ENCODE data around the gene LIM2.

The LIM2 gene

DNA sequence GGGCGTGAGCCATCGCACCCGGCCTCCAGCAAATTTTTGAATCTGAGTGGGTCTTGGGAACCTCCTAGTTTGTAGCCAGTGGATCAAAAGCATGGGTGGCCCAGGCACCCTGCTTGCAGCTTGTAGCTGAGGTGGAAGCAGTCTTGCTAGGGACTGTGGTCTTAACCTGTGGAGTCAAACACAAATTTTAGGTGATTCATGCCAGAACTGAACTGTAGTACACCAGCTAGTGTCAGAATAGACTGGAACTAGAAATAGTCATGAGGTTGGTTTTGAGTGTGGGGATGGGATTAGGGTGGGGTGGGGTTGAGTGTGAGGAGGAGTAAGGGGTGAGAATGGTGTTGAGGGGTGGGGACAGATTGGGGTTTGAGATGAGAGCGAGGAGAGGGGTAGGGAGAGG is 5.8 kb downstream of the LIM2 start:
- DNase-seq (ENCODE audit: low read depth) = no peak
- no peak overlapping the region for H3K4me3 ChIP-seq (ENCODE audit: low read length)
- TF ChIP-seq, protein P1, sequence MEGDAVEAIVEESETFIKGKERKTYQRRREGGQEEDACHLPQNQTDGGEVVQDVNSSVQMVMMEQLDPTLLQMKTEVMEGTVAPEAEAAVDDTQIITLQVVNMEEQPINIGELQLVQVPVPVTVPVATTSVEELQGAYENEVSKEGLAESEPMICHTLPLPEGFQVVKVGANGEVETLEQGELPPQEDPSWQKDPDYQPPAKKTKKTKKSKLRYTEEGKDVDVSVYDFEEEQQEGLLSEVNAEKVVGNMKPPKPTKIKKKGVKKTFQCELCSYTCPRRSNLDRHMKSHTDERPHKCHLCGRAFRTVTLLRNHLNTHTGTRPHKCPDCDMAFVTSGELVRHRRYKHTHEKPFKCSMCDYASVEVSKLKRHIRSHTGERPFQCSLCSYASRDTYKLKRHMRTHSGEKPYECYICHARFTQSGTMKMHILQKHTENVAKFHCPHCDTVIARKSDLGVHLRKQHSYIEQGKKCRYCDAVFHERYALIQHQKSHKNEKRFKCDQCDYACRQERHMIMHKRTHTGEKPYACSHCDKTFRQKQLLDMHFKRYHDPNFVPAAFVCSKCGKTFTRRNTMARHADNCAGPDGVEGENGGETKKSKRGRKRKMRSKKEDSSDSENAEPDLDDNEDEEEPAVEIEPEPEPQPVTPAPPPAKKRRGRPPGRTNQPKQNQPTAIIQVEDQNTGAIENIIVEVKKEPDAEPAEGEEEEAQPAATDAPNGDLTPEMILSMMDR (IDR thresholded peaks at IDR 0.05; ENCODE audit: insufficient read depth, low read depth, low read length, missing control alignments) = no peak

GRCh38 chr19:51380379-51380778 is 7.4 kb downstream of the LIM2 start:
- TF ChIP-seq, protein P1 (IDR thresholded peaks at IDR 0.05; ENCODE audit: insufficient read depth, low read depth, low read length, missing control alignments) = no peak
- DNase-seq (ENCODE audit: low read depth) = no peak

DNA sequence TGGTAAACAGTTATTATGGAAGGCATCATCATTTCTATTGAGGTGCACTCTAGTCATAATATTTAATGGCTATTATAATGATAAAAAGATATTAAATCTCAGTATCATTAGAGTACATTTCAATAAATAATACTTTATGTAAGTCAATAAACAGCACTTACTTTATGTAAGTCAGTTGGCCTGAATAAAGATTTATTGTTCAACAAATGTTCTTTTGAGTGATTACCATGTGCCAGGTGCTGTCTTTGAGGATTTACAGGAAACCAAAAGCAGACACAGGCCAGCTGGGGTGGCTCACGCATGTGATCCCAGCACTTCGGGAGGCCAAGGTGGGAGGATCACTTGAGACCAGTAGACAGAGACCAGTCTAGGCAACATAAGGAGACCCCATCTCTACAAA is 10.4 kb downstream of the LIM2 start:
- TF ChIP-seq, protein P1 (IDR thresholded peaks at IDR 0.05; ENCODE audit: insufficient read depth, low read depth, low read length, missing control alignments) = no peak
- no peak overlapping the region for H3K4me3 ChIP-seq (ENCODE audit: low read length)
- no peak for DNase-seq (ENCODE audit: low read depth)

More at GRCh38 chr19:51380379-51380778, 7.4 kb downstream of the LIM2 start:
- H3K4me3 ChIP-seq (ENCODE audit: low read length) = no peak overlapping the region

DNA sequence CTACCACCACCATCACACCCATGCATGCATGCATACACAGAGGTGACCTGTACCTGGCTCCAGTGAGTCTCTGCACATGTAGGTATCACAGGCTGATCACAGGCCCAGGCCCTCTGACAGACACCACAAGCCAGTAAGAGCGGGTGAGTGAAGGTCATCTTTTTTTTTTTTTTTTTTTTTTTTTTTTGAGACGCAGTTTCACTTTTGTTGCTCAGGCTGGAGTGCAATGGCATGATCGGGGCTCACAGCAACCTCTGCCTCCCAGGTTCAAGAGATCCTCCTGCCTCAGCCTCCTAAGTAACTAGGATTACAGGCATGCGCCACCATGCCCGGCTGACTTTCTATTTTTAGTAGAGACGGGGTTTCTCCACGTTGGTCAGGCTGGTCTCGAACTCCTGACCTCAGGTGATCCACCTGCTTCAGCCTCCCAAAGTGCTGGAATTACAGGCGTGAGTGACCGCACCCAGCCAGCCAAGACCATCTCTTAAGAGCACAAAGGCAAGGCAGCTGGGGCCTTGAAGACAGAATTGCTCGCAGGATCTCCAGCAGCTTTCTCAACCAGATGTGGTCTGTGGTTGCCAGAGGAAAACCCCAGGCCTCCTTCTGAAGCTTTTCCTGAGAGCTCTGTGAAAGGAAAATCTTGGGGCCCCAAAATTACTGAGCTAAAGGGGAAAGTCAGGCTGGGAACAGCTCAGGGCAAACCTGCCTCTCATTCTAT is 12.1 kb downstream of the LIM2 start:
- no peak for DNase-seq (ENCODE audit: low read depth)
- H3K4me3 ChIP-seq (ENCODE audit: low read length) = no peak overlapping the region
- TF ChIP-seq, protein P1 (IDR thresholded peaks at IDR 0.05; ENCODE audit: insufficient read depth, low read depth, low read length, missing control alignments) = no peak

DNA sequence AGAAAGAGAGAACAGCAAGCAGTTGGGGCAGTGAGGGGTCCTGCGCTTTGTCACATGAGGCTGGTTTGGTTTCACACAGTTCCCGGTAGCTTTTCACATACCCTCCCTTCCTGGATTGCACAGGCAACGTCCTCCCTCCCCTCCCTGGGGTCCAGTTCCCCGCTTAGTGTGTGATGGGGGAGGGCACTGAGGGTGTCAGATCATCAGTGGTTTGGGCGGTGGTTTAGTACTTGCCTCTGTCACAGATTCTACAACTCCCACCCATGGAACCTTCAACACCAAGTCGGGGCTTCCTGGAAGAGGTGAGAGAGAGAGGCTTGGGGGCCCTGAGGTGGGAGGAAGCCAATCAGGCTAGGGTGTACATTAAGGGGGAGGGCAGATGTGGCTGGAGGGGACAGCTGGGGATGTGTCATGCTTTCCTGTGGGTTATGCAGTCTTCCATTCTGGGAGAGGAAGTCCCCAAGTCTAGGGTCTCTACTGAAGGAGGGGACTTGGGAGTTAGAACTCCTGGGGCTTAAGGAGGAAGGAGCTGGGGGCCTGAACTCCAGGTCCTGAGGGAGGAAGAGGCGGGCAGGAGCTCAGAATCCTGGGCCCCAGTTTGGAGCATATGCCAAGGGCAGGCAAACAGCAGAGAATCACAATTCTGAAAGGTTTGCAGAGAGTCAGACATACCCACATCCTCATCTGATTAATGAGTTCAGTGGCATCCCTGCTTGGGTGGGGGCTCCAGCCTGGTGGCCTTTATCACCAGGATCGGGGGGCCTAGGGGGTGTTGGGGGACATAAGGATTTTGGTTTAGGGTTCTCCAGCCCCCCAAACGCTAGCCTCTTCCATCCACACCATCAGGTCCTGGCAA is 14.9 kb downstream of the LIM2 start, which contains the start of gene NKG7:
Gene NKG7 (minus strand): TSS at position 6 of the 856 bp plus-strand sequence. CDS start 119 bp downstream, outside the sequence.
- DNase-seq (ENCODE audit: low read depth) = no peak
- TF ChIP-seq, protein P1 (IDR thresholded peaks at IDR 0.05; ENCODE audit: insufficient read depth, low read depth, low read length, missing control alignments) = no peak
- H3K4me3 ChIP-seq (ENCODE audit: low read length) = no peak within 1 kb of the TSS

GRCh38 chr19:51372021-51372648 is 15.6 kb downstream of the LIM2 start:
- DNase-seq (ENCODE audit: low read depth) = no peak
- no peak overlapping the region for H3K4me3 ChIP-seq (ENCODE audit: low read length)
- TF ChIP-seq, protein P1 (IDR thresholded peaks at IDR 0.05; ENCODE audit: insufficient read depth, low read depth, low read length, missing control alignments) = no peak
